Activated T-cell treated with anti-CD3 and anti-CD28 coated beads, Interleukin-2, amount 50 U/mL, for 48 hours (primary cell): ENCODE measurements around the gene RPE.

Experiments used
- DNase-seq, 2 experiments: peaks; one replicate each; pipeline ENCODE4 v3.0.0-alpha.2; 2020

The RPE gene

DNA sequence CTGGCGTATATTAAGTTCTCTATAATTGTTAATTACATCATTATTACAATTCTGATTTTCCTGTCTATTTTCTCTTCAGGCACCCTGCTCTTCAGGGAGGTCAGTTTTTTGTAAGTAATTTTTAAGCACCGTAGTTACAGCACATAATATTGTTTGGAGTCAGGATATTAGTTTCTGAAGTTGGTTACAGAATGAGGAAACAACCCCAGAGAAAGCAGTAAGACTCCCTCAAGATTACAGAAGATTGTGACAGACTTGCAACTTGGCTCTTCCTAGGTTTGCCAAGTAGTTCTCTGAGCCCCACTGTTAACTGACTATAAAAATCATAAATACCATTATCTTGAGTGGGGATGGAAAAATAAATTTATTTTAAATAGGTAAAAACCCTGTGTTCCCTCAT, 921 bp downstream of the RPE start:
- no peak for DNase-seq

DNA sequence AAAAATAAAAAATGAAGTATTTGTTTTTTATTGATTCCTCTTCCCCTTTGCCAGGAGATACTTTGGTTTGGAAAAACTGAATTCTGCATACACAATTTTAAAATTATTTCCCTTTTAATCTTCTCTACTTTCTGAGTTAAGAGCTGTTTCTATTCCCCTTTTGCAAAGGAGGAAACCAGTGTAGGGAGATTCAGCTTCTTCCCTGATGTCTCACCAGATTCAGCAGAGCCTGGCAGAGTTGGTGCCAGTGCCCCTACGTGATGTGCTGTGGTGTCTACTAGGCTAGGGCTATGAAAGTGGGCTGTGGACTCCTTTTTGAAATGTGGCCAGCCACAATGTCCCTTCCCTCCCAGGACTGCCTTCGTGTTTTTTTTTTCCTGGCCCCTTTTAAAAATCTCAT, 2.4 kb downstream of the RPE start:
- no peak for DNase-seq

DNA sequence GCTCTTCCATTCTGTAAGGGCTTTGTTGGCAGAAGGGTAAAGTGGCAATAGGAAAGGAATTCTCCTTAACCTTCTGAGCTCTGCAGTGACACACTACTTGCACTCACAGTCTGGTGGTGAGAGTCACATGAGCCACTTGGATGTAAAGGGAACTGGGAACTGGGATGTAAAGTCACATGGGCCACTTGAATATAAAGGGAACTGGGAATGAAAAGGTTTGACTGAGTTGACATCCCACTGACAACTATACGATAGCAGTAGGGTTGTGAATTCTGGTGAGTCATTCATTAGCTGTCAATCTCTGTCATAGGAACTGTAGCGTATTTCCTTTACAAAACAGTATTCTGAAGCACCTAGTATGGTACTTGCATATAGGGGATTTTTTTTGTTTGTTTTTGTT, 5.5 kb downstream of the RPE start:
- no peak for DNase-seq

DNA sequence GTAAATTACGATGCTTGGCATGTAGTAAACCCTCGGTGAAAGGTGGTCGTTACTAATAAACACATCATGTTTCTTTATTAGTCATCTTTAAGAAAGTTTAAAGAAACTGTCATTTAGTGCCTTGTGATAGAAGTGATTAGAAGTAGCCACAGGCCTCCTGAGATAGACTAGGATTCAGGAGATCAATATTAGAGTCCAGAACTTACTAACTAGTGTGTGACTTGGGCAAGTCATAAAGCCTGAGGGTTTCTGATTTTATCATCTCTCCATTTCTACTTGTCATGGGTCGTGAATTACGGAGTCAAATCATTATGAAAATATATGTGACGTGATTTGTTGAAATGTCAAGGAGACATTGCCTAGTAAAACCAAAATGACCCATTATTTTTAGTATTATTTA, 6.7 kb downstream of the RPE start:
- DNase-seq: no peak

DNA sequence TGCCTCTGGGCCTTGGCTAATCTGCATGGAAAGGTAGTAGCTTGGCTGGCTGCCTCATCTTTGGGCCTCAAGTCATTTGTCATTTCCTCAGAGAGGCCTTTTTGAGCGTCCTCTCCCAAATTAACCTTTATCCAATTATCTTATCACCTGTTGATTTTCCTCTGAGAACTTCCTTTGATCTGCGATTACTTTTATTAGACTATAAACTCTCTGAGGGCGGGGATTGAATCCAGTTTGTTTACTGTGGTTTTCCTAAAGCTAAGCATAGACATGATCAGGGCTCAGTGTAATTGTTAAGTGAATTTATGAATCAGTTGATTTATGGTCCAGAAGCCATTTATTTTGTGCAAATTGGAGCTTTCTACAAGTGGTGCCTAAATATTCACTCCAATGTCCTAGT, 7.5 kb downstream of the RPE start:
- DNase-seq: no peak

DNA sequence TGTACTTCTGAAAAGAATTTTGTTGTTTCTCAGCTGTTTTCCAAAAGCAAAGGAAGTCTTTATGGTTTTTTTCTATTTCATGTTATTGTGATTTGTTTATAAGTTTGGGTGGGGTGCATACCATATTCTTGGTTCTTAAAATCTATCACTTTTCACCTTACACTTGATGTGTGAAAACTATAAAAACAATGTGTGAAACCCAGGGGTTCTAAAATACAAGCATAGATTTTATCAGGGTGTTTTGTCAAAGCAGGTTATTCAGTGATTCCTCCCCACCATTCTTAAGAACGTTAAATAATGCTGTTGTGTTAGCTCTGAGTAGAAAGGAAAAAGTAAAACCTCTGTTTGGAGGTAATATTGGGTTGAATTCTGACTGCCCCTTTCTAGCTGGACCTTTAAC, 17.7 kb downstream of the RPE start:
- no peak for DNase-seq

DNA sequence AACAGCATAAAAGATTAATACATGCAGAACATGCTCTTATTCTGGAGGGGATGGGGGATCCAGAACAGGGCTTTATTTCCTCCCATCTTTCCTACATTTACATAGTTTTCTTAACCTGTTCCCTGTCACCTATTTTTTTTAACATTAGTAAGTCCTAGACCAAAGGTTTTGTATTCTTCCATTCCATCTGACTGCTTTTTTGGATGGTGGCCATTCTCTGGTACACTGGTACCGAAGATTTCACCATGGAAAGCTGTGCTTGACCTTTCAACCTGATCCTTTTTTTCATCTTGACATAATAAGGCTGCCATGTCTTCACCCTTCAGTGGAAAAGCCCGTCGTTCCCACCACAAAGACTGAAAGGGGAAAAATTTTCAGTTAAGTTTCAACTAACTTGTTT, 20.4 kb downstream of the RPE start:
- no peak for DNase-seq

DNA sequence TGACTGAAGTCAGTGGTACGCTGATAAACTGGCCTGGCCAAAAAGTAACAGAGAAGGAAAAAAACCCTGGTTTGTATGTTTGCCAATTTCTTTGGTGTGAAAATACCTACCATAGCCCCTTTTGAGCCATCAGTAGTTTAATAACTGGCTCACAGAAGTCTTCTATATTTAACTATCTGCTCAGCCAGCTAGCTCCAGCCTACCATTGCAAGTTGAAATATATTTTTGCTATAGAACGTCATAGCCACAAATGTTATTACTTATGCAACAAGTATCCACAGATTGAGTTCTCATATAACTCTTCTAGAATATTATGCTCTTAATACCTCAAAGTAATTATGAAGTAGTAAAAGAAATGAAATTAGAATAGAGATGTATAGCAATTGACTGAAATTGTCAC, 25.2 kb downstream of the RPE start:
- no peak for DNase-seq

DNA sequence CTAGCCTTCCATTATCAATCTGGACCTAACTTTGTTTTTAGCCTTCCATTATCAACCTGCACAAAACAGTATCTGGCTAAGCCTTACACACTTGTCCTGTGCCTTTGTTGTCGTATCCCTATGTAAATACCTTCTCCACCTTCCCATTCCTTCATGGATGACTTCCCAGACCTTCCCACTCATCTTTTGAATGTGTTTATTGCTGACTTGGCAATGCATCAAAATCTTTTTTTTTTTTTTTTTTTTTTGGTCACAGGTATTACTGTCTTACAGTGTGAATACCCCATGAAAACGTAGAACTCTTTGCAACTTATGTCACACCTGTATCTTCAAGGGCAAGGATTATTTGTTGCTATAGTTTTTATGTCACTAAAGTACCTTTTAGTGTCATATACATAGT, 25.7 kb downstream of the RPE start:
- no peak for DNase-seq

DNA sequence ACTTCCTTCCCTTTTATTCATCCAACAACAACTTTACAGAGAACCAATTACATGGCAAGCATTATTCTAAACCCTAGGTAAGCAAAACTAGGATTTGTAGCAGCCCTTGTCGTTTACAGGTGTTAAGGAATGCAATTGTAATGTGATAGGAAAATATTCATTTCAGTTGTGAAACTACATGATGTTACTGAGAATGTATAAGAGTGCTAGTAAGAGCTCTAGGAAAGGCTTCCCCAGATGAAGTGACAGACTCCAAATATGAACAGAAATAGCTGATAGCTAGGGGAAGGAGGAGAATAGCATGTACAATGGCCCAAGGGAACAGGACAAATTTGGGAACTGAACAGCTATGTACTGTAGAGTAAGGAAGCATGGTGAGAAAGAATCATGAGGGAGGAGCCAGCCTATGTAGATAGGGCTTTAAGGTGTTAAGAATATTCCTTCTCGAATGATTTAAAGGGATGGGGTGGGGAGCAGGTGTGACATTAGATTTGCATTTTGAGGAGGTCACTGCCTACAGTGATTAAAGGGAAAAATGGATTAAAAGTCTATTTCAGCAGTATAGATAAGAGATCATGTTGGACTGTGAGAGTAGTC, 31.7 kb downstream of the RPE start:
- DNase-seq: no peak

DNA sequence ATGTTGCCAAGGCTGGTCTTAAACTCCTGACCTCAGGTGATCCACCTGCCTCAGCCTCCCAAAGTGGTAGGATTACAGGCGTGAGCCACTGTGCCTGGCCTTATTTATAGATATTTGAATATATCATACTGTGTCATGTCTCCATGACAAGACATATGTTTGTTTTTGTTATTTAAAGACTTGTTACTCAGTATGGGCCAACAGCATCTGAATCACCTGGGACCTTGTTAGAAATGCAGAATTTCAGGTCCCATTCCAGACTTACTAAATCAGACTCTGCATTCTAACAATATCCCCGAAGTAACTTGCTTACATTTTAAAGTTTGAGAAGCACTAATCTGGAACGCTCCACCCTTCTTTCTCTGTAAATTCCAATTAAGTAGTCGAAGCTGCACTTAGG, 33.2 kb downstream of the RPE start:
- no peak for DNase-seq

DNA sequence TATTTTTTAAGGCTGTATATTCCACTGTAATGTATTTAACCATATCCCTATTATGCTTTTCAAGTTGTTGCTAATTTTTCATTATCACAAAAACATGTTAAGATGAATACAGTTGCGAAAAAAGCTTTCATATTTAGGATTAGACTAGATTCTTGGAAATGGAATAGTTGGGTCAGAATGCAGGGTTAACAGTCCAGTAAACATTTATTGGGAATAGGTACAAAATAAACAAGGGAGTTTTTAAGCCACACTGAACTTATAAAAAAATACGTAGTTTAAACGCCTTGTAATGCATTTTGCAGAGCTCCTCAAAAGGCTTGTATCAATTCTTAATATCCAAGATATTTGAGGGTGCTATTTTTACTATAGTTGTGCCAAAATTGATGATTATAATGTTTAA, 35.6 kb downstream of the RPE start:
- DNase-seq: no peak

DNA sequence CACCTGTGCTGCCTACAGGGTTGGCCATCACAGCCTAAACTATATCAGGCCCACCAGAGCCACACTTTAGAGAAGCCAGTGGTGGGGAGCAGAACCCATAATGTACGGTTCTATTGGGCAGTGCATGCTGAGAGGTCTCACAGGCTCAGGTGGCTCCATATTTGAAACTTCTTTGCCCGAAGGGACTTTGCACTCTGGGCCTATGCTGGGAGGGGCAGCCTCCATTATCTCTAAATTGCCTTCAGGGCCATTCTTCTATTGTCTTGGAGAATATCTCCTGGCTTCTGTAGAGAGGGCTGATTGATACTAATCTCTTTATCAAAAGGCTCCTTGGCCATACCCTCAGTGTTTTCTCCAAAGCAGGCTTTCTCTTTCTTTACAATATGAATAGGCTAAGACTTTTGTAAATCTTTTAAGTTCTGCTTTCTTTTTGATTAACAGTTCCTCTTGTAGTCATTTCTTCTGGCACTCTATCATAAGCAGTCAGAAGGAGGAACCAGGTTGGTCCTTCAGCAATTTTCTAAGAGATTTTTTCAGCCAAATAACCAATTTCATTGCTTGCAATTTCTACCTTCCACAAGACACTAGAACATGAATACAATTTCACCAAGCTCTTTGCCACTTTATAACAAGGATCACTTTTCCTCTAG, 44.5 kb downstream of the RPE start:
- no peak for DNase-seq

DNA sequence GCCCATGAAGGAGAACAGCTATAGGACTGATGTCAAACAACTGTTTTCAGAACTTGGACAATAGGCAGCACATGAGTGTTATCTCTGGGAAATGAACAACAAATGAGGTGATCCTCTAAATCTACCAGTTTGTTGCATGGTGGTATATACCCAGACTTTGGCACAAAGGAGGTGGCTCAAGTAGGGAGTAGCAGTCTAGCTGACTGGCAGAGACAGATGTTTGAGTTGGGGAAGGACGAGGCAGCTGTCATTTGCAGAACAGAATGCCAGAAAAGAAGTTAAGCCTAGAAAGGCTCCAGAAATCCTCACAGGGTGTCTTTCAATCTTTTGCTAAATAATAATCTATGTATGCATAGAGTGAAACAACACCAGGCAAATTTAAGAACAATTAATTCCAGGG, 47.4 kb downstream of the RPE start:
- no peak for DNase-seq

DNA sequence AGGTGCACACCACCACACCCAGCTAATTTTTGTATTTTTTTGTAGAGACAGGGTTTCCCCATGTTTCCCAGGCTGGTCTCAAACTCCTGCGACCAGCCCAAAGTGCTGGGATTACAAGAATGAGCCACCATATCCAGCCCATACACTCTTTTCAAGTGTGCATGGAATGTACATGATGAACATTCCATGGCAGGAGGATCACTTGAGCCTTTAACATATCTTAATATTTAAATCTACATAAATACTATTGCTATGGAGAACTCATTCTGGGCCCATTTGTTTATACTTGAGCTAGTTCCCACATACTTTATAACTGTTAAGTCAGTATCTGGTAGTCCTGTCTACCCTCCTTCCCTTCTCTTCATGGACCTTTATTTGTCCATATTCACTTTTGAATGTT, 48.4 kb downstream of the RPE start:
- no peak for DNase-seq

DNA sequence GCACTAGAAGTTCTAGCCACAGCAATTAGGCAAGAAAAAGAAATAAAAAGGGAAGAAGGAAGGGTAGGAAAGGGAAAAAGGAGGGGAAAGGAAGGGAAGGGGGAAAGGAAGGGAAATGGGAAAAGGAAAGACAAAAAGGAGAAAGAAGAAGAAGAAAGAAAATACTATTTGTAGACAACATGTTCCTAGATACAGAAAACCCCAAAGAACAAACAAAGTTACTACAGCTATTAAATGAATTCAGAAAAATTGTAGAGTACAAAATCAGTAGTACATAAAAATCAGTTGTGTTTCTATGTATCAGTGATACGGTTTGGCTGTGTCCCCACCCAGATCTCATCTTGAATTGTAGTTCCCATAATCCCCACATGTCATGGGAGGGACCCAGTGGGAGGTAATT, 52.3 kb downstream of the RPE start:
- DNase-seq: no peak

DNA sequence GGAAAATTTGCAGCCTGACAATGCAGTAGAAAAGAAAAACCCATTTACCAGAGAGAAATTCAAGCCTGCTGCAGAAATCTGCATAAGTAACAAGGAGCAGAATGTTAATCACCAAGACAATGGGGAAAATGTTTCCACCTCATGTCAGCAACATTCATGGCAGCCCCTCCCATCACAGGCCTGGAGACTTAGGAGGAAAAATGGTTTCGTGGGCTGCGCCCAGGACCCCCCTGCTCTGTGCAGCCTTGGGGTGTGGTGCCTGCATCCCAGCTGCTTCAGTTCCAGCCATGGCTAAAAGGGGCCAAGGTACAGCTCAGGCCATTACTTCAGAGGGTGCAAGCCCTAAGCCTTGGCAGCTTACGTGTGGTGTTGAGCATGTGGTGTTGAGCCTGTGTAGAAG, 53.4 kb downstream of the RPE start:
- DNase-seq: no peak

DNA sequence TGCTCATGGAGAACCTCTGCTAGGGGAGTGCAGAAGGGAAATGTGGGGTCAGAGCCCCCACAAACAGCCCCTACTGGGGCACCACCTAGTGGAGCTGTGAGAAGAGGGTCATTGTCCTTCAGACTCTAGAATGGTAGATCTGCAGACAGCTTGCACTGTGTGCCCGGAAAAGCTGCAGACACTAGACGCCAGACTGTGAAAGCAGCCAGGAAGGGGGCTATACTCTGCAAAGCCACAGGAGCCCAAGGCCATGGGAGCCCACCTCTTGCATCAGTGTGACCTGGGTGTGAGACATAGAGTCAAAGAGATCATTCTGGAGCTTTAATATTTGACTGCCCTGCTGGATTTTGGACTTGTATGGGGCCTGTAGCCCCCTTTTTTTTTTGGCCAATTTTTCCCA, 60.9 kb downstream of the RPE start:
- DNase-seq: no peak
